HG02759 (cell line): ENCODE measurements around the gene KCNE3.
"Not testable (repeated sequence)": the region's sequence is repeated elsewhere in the genome, so short reads cannot be mapped to it uniquely, and the experiment has no call there.

Source experiments
- ATAC-seq: cut with Tn5 transposase; IDR thresholded peaks from one replicate; pipeline ENCODE4 v1.9.1; 2021; ENCODE audit warnings: mild to moderate bottlenecking, moderate library complexity; ENCODE audit not compliant: unreplicated experiment

KCNE3 gene

DNA sequence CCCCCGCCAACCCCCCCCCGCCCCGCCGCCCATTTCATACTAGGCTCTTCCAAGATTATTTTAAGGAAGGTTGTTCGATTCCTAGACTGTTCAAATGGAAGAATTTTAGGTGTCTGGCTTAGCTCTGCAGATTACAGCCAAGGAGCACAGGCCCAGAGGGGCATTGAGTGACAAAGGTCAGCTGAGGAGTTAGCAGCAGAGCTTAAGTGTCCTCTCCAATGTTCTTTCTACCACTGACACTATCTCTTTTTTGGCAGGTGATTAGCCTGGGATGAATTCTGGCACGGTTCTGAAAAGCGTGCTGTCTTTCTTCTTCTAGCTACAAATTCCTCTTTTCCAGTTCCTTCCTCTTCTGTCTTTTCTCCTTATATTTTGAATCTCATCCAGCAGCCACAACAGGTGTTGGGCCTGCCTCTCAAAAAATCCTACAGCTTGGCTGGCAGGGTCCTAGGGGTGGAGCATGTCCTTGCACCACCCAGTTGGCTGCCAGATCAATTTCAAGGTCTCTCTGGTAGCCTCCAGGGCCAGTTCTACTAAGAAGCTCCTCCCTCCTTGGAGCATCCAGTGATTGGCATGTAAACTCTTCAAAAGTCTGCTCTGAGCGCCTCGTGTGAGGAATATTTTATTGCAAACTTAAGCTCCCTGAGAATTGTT, 23.0 kb downstream of the KCNE3 start:
- no peak for ATAC-seq

- no peak for ATAC-seq
Observed at GRCh38 chr11:74443071-74443864, 24.1 kb downstream of the KCNE3 start.

- no peak for ATAC-seq
Observed at GRCh38 chr11:74442636-74443035, 24.7 kb downstream of the KCNE3 start.

DNA sequence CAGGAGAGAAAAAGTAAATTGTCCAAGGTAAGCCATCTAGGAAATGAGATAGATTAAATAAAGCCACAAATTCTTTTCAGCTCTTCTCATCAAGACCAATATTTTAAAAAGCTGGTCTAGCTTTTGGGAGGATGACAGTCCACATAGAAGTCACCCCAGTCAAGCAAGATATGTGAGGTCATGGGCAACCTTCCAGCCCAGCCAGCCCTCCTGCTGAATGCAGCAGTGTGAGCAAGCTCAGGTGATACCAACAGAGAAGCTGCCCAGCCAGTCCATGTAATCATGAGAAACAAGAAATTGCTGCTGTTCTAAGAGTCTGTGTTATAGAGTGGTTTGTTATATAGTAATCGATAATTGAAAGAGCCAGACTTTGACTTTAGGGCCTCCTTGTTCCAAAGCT, 28.7 kb downstream of the KCNE3 start:
- ATAC-seq, result no peak

DNA sequence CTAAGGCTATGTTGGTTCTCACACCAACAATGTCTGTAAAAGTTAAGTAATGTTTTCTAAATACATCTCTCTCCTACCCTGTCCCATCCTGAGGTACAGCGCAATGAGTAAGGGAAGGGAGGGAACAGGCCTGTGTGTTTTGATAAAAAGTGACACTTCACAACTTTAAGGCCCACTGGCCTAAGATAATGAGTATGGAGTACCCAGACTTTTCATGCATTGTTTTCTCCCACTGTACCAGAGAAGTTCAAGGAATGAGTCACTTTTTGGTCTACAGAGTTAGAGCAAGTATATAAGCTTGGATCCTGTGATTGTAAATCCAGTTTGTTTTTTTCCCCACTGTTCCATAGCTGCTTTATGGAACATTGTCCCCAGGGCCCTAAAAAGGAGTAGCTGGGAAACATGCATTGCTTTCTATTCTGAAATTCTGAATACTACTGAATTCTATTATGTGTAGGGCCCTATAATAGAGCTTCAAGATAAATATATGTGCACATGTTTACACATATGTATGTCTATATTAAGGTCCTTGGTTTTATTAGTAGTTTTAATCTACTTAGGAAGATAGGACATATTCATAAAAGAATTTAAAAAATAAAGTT, 29.8 kb downstream of the KCNE3 start:
- ATAC-seq, result no peak

DNA sequence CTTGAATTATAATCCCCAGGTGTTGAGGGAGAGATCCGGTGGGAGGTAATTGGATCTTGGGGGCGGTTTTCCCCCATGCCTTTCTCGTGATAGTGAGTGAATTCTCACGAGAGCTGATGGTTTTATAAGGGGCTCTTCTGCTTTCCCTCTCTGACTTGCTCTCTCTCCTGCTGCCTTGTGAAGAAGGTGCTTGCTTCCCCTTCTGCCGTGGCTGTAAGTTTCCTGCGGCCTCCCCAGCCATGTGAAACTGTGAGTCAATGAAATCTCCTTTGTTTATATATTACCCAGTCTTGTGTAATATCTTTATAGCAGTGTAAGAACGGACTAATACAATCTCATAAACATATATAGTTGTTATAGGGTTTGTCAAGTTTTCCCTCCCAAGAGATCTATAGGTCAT, 32.8 kb downstream of the KCNE3 start:
- ATAC-seq, result no peak

DNA sequence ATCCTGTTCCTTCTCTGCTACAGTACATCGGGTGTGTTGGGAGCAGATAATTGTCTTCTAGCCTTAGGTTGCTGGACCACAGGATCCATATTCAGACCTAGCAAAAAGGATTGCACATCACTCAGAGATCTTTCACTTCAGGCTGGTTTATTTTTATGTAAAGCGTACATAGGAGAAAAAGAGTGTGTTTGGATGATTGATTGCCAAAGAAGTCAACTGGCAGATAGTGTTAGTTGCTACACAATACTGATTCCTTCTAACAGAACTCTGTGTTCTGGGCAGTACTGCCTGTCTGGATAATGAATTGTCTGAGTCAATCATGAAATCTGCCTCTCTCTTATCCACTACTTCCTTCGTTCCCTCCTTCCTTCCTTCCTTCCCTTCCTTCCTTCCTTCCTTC, 38.1 kb downstream of the KCNE3 start:
- ATAC-seq, result no peak

DNA sequence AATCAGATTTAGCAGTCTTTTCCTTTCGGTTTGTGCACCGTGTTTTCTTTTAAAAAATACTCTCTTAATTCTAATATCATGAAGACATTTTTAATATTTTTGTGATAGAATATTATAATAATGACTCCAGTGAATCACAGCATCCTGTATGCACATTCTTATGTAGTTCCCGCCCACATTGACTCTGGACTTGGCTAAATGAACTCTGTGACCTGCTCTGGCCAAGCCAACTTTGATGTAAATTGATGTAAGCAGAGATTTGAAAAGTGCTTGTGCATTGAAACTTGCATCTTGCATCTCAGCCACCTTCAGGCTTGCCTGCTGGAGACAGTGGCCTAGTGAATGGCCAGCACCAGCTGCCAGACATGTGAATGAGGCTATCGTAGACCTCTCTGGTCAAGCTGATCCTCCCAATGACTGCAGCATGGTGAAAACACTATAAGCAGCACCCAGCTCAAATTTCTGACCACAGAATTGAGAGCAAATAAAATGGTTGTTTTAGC, 39.9 kb downstream of the KCNE3 start:
- no peak for ATAC-seq

DNA sequence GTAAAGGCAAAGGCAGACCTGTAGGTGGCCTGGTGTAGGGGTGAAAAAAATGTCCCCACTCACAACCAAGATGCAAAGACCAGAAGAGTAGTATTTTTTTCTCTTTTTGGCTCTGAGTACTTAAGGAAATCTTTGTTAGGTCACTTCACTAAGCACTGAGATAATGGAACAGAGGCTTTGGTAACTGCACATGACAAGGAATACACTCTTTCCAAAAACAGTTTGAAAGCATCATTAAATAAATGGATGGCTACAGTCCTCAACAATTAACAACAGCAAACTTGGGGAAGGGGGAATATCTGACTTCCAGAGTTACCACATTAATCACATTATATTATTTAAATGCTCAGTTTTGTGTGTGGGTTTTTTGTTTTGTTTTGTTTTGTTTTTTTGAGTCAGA, 42.2 kb downstream of the KCNE3 start:
- ATAC-seq, result no peak

GRCh38 chr11:74418509-74418895, 48.8 kb downstream of the KCNE3 start:
- ATAC-seq, result no peak

GRCh38 chr11:74417860-74418508, 49.4 kb downstream of the KCNE3 start:
- no peak for ATAC-seq

GRCh38 chr11:74417379-74417804, 50.0 kb downstream of the KCNE3 start:
- no peak for ATAC-seq

DNA sequence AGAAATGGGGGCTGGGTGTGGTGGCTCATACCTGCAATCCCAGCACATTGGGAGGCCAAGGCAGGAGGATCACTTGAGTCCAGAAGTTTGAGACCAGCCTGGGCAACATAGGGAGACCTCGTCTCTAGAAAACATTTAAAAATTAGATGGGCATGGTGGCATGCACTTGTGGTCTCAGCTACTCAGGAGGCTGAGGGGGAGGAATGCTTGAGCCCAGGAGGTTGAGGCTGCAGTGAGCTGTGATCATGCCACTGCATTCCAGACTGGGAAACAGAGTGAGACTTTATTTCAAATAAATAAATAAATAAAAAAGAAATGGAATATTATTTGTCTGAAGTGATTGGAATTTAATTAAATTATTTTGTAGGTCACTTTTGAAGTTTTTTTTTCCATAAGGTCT, 50.4 kb downstream of the KCNE3 start:
- ATAC-seq, result not testable (repeated sequence)

- ATAC-seq, result no peak
Observed at GRCh38 chr11:74412733-74413359, 54.5 kb downstream of the KCNE3 start.

GRCh38 chr11:74412321-74412720, 55.0 kb downstream of the KCNE3 start:
- ATAC-seq, result no peak

GRCh38 chr11:74409633-74410032, 57.7 kb downstream of the KCNE3 start:
- no peak for ATAC-seq
